HS-5 (cell line): ENCODE measurements around the gene SERPINI1.
A peak's percentile ranks its signal among the peaks of the same experiment; 100 is the strongest.

Source experiments
- DNase-seq: peaks from one replicate; pipeline ENCODE4 v3.0.0-alpha.2; 2012; ENCODE audit warnings: low read depth

SERPINI1 gene, protein sequence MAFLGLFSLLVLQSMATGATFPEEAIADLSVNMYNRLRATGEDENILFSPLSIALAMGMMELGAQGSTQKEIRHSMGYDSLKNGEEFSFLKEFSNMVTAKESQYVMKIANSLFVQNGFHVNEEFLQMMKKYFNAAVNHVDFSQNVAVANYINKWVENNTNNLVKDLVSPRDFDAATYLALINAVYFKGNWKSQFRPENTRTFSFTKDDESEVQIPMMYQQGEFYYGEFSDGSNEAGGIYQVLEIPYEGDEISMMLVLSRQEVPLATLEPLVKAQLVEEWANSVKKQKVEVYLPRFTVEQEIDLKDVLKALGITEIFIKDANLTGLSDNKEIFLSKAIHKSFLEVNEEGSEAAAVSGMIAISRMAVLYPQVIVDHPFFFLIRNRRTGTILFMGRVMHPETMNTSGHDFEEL

DNA sequence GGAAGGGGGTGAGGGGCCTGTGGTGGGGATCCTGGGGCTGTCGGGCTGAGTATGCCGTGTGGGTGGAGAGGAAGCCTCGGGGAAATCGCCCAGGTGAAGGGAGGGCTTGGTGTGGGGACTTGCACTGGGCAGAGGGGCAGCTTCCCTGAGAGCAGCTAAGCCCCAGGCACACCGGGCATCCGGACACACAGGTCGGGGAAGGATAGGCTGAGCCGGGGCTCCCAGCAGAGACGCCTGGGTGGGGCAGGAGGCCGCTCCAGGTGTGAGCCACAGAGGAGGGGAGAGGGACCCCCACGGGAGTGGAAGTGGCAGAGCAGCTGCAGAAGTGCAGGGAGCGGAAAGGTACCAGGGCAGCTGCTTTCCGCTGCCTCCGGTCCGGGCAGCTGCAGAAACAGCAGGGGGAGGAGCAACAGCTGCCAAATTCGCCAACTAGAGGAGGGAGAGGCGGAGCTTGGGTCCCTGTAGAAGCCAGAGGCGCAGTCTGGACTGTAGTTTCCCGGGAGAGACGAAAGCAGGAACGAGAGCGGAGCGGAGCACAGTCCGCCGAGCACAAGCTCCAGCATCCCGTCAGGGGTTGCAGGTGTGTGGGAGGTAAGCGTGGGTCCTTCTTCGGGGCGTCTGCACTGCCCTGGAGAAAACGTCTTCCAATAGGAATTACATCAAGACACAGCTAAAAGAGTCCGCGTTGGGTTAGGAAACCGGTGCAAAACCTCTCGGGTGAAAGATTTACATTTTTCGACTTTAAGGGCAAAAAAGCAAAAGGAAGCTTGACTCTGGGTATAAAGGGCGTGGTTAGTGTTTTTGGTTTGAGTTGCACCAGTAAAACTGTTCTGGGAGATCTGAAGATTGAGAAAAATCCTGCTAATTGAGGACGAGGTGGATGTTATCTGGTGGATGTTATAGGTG lies at the start of gene SERPINI1:
TSS of gene SERPINI1 (plus strand) at position 489 of the 906 bp plus-strand sequence. CDS start 53,408 bp downstream, outside the sequence.
- peak; percentile 77 for DNase-seq

DNA sequence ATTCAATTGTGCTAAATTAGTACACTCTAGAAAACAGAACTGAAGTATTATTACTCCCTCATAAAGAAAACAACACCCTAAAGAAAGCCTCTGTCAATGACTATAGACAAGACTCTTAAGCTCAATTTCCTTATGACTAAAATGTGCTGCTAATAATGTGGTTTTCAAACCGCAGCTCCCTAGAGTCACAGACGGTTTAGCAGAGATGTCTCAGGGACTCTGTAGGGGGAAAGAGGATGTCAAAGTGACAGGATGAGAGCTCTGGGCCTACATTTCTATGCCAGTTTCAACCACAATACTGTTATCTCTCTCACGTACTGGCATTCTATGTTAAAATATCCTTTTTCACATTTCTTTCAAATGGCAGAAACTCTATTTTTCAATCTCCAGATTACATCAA lies 44.2 kb upstream of the SERPINI1 start:
- no peak for DNase-seq

DNA sequence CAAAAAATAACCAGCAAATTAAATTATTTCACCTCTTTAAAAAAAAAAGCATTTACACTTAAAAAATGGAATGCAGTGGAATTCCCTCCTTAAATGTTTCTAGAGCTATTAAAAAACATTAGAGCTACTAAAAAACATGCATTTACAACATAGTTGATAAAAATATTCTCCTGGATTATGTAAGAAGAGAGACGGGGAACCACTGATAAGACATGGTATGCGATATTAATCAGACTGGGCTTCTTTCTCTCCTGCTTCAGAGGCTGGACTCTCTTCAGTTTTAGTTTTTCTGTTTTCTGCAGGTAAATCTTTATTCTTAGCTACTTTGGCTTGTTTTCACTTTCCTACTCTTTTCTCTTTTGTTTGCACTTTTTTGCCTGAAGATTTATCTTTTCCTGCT lies 41.4 kb upstream of the SERPINI1 start:
- DNase-seq, result no peak

DNA sequence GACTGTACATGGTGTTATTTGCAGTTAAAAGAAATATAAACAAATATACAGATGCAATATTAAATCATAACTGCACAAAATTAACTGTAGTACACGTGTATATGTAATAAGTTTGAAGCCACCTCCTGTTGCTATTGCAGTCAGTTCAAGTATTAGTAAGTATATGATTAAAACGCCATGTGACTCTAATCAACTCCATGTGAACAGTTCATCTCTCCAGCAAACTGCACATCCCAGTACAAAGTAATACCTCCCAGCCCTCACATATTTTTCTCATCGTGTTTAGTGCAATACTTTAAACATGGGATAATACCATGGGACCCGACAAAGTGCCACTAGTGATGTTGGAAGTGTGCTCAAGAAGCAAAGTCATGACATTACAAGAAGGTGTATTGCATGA lies 35.5 kb upstream of the SERPINI1 start:
- no peak for DNase-seq

DNA sequence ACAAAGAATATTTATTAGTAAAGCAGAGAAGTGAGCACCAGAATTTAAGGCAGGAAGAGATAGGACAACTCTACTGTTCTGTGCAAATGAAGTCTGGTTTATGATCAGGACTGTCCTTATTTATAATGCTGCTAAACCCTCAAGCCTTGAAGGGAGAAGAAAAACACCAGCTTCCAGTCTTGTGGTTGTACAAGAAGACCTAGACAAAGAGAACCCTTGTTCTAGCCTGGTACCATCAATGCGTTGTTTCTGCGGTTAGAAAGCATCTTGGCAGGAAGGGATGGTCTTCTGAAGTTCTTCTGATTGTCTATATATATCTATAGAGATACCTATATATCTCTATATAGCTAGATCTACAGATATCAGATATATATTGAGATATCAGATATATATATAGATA lies 34.6 kb upstream of the SERPINI1 start:
- DNase-seq, result no peak

DNA sequence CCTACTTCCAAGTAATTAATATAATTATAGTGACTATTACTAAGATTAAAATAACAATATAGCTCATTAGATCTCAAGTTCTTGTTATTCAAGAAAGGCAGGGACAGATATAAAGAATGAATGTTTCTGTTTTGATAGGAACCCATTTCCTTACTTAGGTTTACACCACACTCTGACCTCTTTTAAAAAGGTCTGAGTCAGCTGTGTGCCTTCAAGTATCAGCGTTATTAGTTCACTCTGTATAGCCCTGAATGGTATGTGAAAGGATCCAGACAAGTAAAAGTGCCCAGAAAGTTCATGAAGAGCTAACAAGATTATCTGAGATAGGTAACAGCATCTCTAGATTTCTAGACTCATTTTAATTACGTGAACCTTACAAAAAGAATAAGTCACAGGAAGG lies 29.7 kb upstream of the SERPINI1 start:
- no peak for DNase-seq

DNA sequence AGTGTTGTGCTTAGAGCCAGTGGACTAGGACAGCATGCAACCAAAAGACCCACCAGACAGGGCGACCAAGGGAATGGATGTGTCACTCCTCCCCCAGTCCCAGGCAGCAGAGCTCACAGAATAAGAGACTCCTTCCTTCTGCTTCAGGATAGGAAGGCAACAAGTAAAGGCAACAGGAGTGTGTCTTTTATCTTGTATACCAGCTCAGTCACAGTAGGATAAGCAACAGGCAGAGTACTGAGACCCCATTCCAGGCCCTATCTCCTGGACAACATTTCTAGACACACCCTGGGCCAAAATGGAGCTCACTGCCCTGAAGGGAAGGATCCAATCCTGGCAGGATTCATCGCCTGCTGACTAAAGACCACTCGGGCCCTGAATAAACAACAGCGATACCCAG lies 25.8 kb upstream of the SERPINI1 start:
- no peak for DNase-seq

DNA sequence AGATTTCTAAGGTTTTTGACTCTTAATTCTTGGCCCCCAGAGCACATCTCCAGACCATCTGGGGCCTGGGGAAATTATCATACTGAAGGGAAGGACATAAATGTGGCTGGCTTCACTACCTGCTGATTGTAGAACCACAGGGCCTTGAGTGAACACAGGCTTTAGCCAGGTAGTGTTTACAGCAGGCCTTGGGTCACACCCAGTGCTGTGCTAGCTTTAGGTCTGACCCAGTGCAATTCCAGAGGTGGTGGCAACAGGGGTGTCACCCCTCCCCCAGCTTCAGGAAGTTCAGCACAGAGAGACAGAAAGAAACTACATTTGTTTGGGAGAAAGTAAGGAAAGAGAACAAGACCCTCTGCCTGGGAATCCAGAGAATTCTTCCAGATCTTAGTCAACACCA lies 25.0 kb upstream of the SERPINI1 start:
- no peak for DNase-seq

DNA sequence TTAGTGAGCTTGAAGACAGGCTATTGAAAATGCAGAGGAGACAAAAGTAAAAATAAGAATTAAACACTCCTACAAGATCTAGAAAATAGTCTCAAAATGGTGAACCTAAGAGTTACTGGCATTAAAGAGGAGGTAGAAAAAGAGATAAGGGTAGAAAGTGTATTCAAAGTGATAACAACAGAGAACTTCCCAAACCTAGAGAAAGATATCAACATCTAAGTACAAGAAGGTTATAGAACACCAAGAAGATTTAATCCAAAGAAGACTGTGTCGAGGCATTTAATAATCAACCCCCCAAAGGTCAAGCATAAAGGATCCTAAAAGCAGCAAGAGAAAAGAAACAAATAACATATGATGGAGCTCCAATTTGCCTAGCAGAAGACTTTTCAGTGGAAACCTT lies 24.1 kb upstream of the SERPINI1 start:
- no peak for DNase-seq

DNA sequence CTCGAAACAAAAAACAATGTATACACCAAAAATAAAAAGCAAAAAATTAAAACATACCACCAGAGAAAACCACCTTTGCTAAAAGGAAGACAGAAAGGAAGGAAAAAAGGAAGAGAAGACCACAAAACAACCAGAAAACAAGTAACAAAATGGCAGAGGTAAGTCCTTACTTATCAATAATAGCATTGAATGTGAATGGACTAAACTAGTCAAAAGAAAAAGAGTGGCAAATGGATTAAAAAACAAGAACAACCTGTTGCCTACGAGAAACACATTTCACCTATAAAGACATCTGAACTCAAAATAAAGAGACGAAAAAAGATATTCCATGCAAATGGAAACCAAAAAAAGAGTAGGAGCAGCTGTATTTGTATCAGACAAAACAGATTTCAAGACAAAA lies 23.1 kb upstream of the SERPINI1 start:
- DNase-seq, result no peak

DNA sequence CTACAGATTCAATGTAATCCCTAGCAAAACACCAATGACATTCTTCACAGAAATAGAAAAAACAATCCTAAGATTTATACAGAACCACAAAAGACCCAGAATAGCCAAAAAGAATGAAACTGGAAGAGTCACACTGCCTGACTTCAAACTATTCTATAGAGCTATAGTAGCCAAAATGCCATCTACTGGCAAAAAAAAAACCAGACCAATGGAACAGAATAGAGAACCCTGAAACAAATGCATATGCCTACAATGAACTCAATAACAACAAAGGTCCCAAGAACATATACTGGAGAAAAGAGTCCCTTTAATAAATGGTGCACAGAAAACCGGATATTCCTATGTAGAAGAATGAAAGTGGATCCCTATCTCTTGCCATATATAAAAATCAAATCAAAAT lies 20.6 kb upstream of the SERPINI1 start:
- no peak for DNase-seq

DNA sequence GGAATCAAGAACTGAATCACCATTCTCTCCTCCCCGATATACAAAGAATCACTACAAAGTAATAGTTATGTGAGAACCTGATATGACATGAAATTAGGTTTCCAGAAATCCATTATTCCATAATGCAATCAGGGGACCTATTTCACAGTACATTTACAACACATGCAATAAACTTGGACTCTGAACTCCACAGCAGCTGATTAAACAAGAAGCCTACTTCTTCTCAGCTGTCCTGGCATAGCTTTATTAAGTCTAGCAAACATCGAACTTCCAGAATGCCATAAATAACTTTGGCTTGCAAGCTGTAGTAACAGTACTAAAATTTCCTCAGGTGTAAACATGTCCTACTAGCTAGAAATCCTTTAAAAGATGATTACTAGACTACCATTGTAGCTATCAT lies 18.6 kb upstream of the SERPINI1 start:
- no peak for DNase-seq

DNA sequence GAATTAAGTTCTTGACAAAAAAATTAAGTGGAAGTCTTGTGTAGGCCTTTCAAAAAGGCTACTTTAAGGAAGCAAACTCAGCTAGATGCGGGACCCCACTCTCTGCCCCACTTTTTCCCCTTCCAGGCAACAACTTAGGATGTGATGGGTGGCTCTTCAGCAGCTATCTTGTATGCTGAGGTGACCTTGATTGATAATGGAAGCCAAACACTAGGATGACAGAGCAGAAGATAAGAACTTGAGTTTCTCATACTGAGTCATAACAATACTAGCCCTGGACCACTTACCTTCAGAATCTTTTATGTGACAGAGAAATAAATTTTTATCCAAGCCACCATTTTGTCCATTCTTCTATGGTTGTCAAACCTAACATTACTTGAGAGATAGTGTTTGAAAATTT lies 16.9 kb upstream of the SERPINI1 start:
- no peak for DNase-seq

DNA sequence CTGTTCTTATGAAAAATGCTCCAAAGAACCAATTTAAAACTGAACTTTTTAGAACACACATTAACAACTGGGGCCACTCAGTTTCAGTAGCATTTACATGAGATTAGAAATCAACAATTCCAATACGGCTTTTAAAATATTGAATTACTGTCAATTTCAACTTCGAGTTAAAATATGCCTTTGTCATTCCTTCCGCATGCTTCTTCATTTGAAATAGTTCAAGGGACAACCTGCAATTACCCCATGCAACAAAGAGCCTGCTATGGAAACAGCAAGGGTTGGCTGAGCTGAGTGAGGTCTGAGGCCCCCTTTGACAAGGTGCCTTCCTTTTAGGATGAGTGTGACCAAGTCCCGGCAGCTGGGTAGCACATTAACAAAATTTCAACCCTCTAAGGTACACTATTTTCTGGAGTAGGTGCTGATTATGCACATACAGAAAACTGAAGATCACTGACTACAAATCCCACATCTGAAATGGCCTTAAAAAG lies 12.5 kb upstream of the SERPINI1 start:
- DNase-seq, result no peak

DNA sequence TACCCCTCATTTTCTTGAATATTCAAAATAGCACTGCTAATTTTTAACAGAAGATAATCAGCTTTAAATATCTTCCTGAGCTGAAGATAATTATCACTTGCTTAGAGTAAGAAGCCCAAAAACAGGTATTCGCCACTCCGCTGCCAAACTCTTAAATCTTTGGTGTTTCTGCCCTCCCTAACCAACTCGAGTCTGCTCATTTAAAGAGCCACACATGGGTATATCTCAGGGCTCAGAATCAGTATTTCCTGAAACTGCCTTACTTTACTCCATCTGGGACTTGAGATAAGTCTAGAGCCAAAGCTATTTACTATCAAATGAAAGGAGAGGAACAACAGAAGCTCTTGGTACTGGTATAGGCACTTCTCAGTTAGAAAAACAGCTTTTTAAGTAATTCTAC lies 11.6 kb upstream of the SERPINI1 start:
- DNase-seq, result no peak

DNA sequence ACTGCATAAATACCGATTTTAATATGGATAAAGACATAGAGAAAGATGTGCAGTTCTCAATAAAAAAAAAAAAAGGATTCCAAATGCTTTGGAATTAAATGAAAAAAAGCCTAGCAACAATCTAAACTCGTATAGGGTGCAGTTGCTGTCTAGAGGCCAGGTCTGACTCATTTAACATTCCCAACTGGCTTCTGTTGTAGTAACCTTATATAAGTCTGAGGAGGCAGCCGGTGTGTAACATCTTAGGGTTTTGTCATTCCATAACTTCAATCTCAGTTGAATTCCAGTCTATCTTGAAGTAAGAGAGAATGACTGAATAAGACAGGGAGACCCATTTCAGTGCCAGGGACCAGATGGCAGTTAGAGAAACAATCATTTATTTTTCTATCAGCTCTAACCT lies 7.3 kb upstream of the SERPINI1 start:
- peak; percentile 51 for DNase-seq

DNA sequence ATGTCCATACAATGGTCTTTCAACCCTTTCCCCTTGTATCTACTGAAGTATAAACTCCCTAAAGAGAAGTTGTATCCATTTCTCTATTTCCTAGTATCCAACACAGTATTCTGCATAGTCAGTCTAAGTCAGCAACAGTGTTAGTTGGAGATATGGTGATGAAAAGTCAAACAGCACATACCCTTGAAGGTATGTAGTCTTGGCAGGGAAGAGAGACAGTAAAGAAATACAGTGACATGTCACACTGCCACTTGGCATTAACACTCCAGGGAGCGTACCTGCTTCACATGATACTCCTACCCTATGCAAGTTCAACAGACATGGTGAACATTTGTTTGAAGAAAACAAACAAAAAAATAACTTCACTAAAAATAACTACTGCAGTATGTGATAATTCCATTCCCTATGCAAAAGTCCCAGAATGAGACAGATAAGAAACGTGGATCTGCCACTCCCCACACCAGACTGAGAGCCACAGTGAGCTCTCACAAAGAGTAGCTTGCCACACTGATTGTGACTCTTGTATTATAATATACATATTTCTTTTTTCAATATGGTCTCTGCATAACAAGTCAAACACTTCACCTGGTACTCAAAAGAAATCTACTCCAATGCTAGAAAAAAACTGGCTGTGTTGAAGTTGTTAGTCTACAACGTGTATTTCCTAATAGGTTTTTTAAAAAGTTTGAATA lies 6.7 kb upstream of the SERPINI1 start:
- DNase-seq, result no peak

DNA sequence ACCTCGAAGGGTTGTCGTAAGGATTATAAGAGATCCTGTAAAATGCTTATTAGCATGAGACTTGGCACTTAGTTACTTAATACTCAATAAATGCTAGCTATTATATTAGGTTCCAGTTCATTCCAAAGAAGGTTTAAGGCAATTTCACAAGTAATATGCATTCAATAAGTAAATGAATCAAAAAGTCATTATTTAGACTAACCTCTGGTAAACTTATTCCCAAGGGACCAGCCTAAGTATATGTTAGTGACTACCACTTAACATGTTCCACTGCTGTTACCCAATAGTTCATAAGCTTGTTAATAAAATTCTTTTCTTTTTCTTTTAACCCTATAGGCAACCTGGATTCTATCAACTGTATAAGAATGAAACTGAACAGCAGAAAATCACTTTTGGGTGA lies 5.9 kb upstream of the SERPINI1 start:
- no peak for DNase-seq

DNA sequence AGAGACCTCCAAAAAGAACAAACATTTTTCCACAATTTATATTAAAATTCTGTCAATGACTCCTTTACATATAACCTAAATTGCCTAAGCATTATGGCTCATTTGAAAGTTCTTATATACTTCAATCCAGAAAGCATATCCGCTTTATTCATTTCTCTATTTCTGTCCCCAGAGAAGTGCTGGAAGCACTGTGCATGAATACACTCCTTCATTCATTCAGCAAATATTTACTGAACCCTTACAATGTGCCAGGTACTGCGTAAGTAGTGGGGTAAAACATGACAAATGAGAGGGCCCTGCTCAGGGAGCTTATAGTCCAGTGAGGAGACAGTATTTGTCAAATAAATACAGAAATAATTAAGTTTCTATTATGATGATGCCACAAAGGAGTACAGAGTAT lies 4.1 kb upstream of the SERPINI1 start:
- DNase-seq, result no peak

DNA sequence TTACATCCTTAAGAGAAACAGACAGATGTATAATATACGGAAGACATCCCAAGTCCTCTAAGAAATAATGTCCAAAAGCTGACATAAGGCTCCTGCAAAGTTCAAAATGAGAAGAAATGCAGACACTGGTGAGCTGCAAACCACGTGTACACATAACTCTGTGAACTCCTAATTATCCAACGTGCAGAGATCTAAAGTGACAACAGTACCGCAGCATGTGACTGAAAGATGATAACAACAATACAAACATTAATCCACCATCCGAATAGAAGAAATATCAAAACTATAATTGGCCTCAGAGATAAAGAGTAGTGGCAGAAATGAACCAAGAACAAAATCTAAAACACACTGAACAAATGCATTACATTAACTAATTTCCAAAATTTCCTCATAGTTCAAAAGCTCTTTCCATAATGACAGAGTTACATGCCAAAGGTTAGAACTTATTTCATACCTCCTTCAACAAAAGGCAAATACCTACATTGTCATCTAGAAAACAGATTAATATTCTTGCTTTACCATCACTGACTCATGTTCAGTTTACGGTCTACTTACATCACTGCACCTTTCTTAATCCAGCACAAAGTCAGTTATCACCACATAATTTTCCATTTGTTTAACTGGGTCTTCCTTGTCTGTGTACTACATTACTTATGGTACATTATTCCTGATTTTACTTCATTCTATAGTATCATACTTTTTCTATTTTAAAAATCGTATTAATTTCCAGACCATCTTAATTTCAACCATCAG lies 3.0 kb upstream of the SERPINI1 start:
- no peak for DNase-seq

DNA sequence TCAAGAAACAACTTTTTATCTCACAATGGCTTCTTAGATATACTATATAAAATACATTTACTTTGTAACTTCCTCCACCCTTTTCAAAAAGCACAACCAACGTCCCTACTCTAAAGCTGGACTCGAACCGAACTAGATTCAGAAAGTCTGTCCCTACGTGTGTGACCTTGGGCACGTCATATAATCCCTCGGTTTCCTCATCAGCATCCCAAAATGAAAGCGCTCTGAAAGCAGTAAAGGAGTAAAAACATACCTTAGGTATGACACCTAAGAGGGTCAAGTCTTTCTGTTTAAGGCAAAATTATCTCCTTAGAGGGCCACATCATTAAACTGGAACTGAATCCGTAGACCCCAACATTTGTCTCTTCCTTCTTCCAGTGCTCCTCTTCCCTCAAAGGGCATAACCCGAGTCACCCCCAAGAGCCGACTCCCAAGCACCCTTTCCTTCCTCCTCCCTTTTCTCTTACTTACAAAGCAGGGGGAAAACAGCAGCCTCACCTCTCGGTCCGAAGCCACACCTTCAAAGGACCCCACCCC lies 1.5 kb upstream of the SERPINI1 start:
- peak; percentile 25 for DNase-seq
